ENCODE data around the gene CDC42BPA. TPM values are rescaled to one million over a fixed set of nuclear protein-coding genes. Genes with fewer than 3 reads are reported as not detected.

The CDC42BPA gene
- total and polyA plus RNA-seq, 2 of the 8 experiments (the other 6 are each of a cell fraction or from before 2014, with no cell fraction given) = 7.1 to 28.5 TPM

GRCh38 chr1:226980565-226981385 lies 337.5 kb downstream of the CDC42BPA start:
- no peak overlapping the region for H3K9ac ChIP-seq (replicated peaks in 1 of 4; ENCODE audit: extremely low read depth in 1 of 4, low read depth in 3 of 4, low read length in 3 of 4)
- H3K4ac ChIP-seq (replicated peaks; ENCODE audit: insufficient read length, low read depth, low read length) = no peak overlapping the region
- H2BK120ac ChIP-seq (replicated peaks; ENCODE audit: low read depth, low read length) = no peak overlapping the region
- H3K4me1 ChIP-seq (replicated peaks in 1 of 4; ENCODE audit: control insufficient read depth in 3 of 4, insufficient read depth in 4 of 4, low read length in 3 of 4) = no peaks in the 10 kb centered on the region; a peak in 1 of 7 replicates
- no peak overlapping the region for H4K91ac ChIP-seq (replicated peaks; ENCODE audit: insufficient read length, low read length)
- H3K4me2 ChIP-seq (ENCODE audit: insufficient read depth in 1 of 2, low read depth in 2 of 2, low read length in 2 of 2) = no peak overlapping the region
- H2AFZ ChIP-seq (ENCODE audit: low read length) = no peak overlapping the region
- 92% methylated on average over 24 of the region's 26 CpGs; no CpG with 5 or more reads in 1 of the 2 experiments for WGBS, 2 experiments (ENCODE audit: extremely low coverage in 1 of 2, insufficient coverage in 1 of 2, insufficient read length in 1 of 2, insufficient replicate concordance in 2 of 2, low coverage in 1 of 2, low lambda C conversion rate in 2 of 2, missing lambda C conversion rate in 1 of 2)
- no peak overlapping the region for H3K4me3 ChIP-seq (ENCODE audit: extremely low read depth in 1 of 4, insufficient read depth in 2 of 4, low read depth in 3 of 4, low read length in 4 of 4)
- H4K20me1 ChIP-seq (replicated peaks in 1 of 2; ENCODE audit: control insufficient read depth in 1 of 2, insufficient read depth in 2 of 2, low read length in 2 of 2) = peaks cover 4% of the 10 kb centered on the region in 2 experiments
- H3K36me3 ChIP-seq (ENCODE audit: control insufficient read depth in 2 of 4, insufficient read depth in 4 of 4, low read length in 3 of 4) = peaks cover 0 to 6% (median 0%) of the 10 kb centered on the region in 4 experiments; a peak in 3 of 8 replicates
- no peaks in the 10 kb centered on the region for H3K79me1 ChIP-seq (ENCODE audit: low read depth, low read length)
- H4K5ac ChIP-seq (ENCODE audit: insufficient read length, low read depth, low read length) = no peak overlapping the region
- H3K27me3 ChIP-seq (replicated peaks in 1 of 4; ENCODE audit: control insufficient read depth in 3 of 4, extremely low read depth in 1 of 4, insufficient read depth in 3 of 4, low read length in 3 of 4) = no peaks in the 10 kb centered on the region
- no peak overlapping the region for H2BK12ac ChIP-seq (ENCODE audit: low read depth, low read length)
- DNase-seq (ENCODE audit: low read depth in 1 of 2, low spot score in 2 of 2) (no peak), FAIRE-seq (no peak)
- ChIA-PET CTCF (ENCODE audit: partially characterized antibody) (interaction anchor here (0.8 to 1.7 kb wide), 3 partner anchors 12 to 468 kb away, joined by 3 to 6 read pairs (median 4); no protein-coding TSS in a partner anchor), POLR2A (ENCODE audit: partially characterized antibody) (interaction anchor here (1.3 kb wide), 1 partner anchor 68 kb away, joined by 3 read pairs; no protein-coding TSS in a partner anchor)
- H3K9me3 ChIP-seq (ENCODE audit: insufficient read depth in 2 of 2, low read depth in 1 of 2, low read length in 1 of 2) = no peaks in the 10 kb centered on the region
- H2BK20ac ChIP-seq (ENCODE audit: low read length) = no peak overlapping the region
- peaks cover 11% of the 10 kb centered on the region; the same call in 1 of the 2 replicates for H3K23me2 ChIP-seq (ENCODE audit: low read depth, low read length)
- H2BK5ac ChIP-seq (ENCODE audit: low read depth, low read length) = peak overlapping the region; percentile 35; the same call in 1 of the 2 replicates
- H2AK5ac ChIP-seq (ENCODE audit: low read depth, low read length) = no peak overlapping the region
- H3K14ac ChIP-seq (ENCODE audit: insufficient read length) = no peak overlapping the region
- H3K56ac ChIP-seq (replicated peaks; ENCODE audit: insufficient read length, low read depth, low read length) = no peak overlapping the region
- H3K27ac ChIP-seq (ENCODE audit: low read depth, low read length) = no peak overlapping the region
- no peak overlapping the region for H3K18ac ChIP-seq (ENCODE audit: extremely low read depth, low read length)
- no peak overlapping the region for H3K23ac ChIP-seq (ENCODE audit: insufficient read length)
- H3K79me2 ChIP-seq (ENCODE audit: control insufficient read depth in 1 of 2, insufficient read depth in 2 of 2, low read length in 2 of 2) = no peaks in the 10 kb centered on the region
- H4K8ac ChIP-seq (ENCODE audit: extremely low read depth, insufficient read depth, low read length) = peak overlapping the region; percentile 89; the same call in 1 of the 2 replicates
- H2BK15ac ChIP-seq (ENCODE audit: low read length) = no peak overlapping the region
- no peak for TF ChIP-seq RAD21 (IDR thresholded peaks at IDR 0.05 in 1 of 2, conservative IDR thresholded peaks at IDR 0.05 in 1 of 2; ENCODE audit: low read depth in 2 of 2, low read length in 2 of 2)
- TF ChIP-seq NRF1 (IDR thresholded peaks at IDR 0.05; ENCODE audit: low read depth, low read length) = no peak
- TF ChIP-seq BCL11A (IDR thresholded peaks at IDR 0.05; ENCODE audit: low read depth in 2 of 2, low read length in 2 of 2) = no peak
- no peak for TF ChIP-seq KDM5A (IDR thresholded peaks at IDR 0.05; ENCODE audit: low read length)
- TF ChIP-seq CBX8 (IDR thresholded peaks at IDR 0.05; ENCODE audit: borderline replicate concordance, low read depth, low read length) = no peak
- no peak for TF ChIP-seq POLR2A (IDR thresholded peaks at IDR 0.05; ENCODE audit: control extremely low read depth in 1 of 2, low read depth in 2 of 2, low read length in 2 of 2)
- TF ChIP-seq CEBPB (IDR thresholded peaks at IDR 0.05; ENCODE audit: low read depth, low read length) = no peak
- TF ChIP-seq ASH2L (IDR thresholded peaks at IDR 0.05; ENCODE audit: low read length) = no peak
- no peak for TF ChIP-seq EZH2 (IDR thresholded peaks at IDR 0.05; ENCODE audit: low read depth, low read length, severe bottlenecking)
- TF ChIP-seq HDAC6 (IDR thresholded peaks at IDR 0.05; ENCODE audit: low read depth, low read length) = no peak

All from H1 (cell line).